Amniotic epithelial cell (primary cell): ENCODE measurements around the gene UBASH3B.
"Not testable (repeated sequence)": the region's sequence is repeated elsewhere in the genome, so short reads cannot be mapped to it uniquely, and the experiment has no call there.

Experiments
- DNase-seq: peaks from one replicate; pipeline ENCODE4 v3.0.0-alpha.2; 2010; ENCODE audit warnings: low read depth

Gene UBASH3B

DNA sequence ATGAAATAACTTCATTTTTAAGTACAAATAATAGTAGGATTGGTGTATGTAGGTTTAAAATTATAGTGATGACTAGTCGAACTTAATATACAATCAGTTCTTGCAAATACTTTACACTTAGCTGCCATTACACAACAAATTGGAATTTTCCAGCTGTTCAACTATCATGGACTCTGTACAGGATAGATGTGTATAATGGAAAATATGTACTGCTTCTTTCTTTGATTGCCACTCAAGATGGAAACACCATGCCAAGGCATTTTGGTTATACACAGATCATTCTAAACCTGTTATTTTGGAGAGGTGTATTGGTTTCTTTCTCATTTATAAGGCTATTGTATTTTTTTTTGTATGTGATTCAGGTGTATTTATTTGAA lies 158.4 kb downstream of the UBASH3B start:
- DNase-seq, result no peak

DNA sequence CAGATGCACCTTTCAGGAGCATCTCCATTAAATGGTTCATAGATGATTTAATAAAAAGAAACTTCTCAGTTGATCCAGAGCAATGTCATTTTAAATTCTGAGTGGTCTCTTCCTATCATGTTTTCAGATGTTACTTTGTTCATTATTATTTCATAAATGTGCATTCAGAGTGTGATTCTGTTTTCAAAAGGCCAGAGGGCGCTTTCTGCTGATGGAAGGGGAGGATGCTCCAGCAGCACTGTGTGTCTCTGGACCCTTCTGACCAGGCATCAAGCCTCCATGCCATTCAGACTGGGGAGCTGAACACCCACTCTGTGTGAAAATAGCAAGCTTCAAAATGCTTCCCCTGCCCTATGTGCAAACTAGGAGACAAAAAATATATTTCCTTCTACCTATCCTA lies 158.9 kb downstream of the UBASH3B start:
- no peak for DNase-seq

- DNase-seq, result no peak
Observed at GRCh38 chr11:122815900-122816299, 160.4 kb downstream of the UBASH3B start.

DNA sequence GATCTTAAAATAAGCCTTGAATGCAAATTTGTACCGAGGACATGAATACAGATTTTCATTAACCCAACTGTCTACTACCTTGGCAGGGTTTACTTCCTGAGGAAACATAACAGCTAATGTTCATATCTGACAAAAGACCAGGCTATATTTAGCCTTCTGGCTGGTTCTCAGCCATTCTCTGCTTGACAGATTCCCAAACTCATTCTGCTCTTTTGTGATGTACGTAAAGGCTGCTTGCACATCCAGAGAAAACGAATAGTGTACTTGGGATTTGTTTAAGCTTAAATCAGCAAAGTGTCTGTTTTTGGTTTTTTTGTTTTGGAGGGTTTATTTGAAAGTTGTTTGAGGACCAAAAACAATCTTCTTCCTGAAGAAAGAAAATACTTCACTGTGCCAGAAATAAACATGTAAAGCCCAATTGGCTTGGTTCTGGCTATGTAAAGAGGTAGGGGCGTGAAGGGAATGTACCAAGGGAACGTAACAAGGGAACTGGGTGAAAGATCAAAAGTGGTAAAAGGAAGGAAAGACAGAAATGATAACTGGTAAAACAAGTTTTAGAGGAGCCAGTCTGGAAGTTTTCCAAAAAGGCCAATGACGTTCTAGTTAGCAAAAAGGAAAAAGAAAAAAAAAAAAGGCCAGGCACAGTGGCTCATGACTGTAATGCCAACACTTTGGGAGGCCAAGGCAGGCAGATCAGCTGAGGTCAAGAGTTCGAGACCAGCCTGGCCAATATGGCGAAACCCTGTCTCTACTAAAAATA lies 161.4 kb downstream of the UBASH3B start:
- no peak for DNase-seq

- no peak for DNase-seq
Observed at GRCh38 chr11:122820158-122820557, 164.6 kb downstream of the UBASH3B start.

GRCh38 chr11:122821169-122821568 lies 165.6 kb downstream of the UBASH3B start:
- DNase-seq, result no peak

GRCh38 chr11:122822241-122822640 lies 166.7 kb downstream of the UBASH3B start:
- DNase-seq, result no peak

DNA sequence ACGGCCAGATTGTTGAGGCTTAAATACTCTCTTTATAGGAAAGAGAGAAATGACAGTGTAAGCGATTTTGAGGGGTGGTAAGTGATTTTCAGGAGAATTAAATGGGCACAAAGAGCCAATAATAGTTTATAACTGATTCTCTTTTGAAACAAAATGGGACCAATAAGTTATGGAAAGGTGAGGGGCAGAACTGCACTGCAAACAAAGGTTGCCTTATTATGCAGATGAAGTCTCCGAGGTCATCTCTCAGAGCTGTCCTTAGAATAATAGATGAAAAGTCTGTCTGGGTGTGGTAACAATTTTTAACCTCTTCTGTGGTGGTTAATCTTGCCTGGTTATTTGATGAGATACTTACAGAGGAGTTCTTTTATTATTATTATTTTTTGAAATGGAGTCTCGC lies 168.0 kb downstream of the UBASH3B start:
- no peak for DNase-seq

GRCh38 chr11:122829371-122829770 lies 173.8 kb downstream of the UBASH3B start:
- peak; percentile 16 for DNase-seq

DNA sequence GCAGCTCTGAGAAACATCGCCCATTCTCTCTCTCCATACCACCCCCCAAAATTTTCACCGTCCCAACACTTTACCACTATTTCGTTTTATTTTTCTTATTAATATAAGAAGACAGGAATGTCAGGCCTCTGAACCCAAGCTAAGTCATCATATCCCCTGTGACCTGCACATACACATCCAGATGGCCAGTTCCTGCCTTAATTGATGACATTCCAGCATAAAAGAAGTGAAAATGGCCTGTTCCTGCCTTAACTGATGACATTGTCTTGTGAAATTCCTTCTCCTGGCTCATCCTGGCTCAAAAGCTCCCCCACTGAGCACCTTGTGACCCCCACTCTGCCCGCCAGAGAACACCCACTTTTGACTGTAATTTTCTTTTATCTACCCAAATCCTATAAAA lies 176.8 kb downstream of the UBASH3B start:
- not testable (repeated sequence) for DNase-seq

GRCh38 chr11:122832721-122833470 lies 177.4 kb downstream of the UBASH3B start:
- no peak for DNase-seq

- DNase-seq, result no peak
Observed at GRCh38 chr11:122833846-122834464, 178.4 kb downstream of the UBASH3B start.

- no peak for DNase-seq
Observed at GRCh38 chr11:122836916-122837315, 181.4 kb downstream of the UBASH3B start.

DNA sequence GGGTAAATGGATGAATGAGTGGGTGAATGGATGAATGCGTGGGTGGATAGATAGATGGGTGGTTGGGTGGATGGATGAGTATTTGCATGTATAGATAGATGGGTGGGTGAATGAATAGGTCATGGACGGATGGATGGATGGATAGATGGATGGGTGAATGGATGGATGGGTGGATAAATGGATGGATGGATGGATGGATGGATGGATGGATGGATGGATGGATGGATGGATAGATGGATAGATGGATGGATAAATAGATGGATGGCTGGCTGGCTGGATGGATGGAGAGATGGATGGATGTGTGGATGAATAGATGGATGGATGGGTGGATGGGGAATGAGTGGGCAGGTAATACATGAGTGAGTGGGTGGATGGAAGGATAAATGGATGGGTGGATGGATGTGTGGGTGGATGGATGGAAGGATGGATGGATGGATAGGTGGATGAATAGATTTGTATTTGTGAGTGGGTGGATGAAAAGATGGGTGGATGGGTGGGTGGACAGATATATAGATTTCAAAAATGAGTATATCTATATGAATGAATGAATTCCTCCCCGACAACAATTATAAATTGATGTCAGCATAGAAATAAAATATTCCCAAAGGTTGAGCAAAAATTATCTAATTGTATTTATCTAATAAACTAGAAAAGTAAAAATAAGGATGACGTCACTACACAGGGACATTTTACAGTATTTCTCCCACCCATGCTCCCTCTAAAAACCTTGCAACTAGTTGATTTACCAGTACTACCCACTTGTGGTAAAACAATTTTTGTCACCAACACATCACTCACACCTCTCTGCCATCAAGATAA lies 182.2 kb downstream of the UBASH3B start:
- DNase-seq, result no peak

GRCh38 chr11:122843281-122844141 lies 188.0 kb downstream of the UBASH3B start:
- DNase-seq, result no peak

- DNase-seq, result no peak
Observed at GRCh38 chr11:122847466-122847865, 191.9 kb downstream of the UBASH3B start.

GRCh38 chr11:122848186-122848585 lies 192.7 kb downstream of the UBASH3B start:
- no peak for DNase-seq

GRCh38 chr11:122850076-122850631 lies 194.6 kb downstream of the UBASH3B start:
- DNase-seq, result peak; percentile 34

- DNase-seq, result no peak
Observed at GRCh38 chr11:122851366-122851966, 195.9 kb downstream of the UBASH3B start.

GRCh38 chr11:122852074-122852795 lies 196.7 kb downstream of the UBASH3B start:
- peak; percentile 14 for DNase-seq
